Suprapubic skin (tissue), 4 donors: ENCODE results near the gene VIT. TPM values are rescaled to one million over a fixed set of nuclear protein-coding genes. Genes with fewer than 3 reads are reported as not detected.

Source experiments
- DNase-seq, 2 donors: peaks; one replicate each; pipeline ENCODE4 v3.0.0-alpha.2; 2019; ENCODE audit warnings: low spot score in 2 of 2
- H3K27ac ChIP-seq: fragments of 200-600 bp; sonication (generic); one replicate; pipeline ENCODE4 v1.5.1; 2019
- H3K27me3 ChIP-seq: fragments of 200-600 bp; sonication (generic); one replicate; pipeline ENCODE4 v1.5.1; 2019
- H3K36me3 ChIP-seq: fragments of 200-600 bp; sonication (generic); one replicate; pipeline ENCODE4 v1.5.1; 2019
- H3K4me1 ChIP-seq: fragments of 200-600 bp; sonication (generic); one replicate; pipeline ENCODE4 v1.5.1; 2019
- H3K4me3 ChIP-seq: fragments of 200-600 bp; sonication (generic); one replicate; pipeline ENCODE4 v1.5.1; 2019; ENCODE audit warnings: mild to moderate bottlenecking
- H3K9me3 ChIP-seq: fragments of 200-600 bp; sonication (generic); one replicate; pipeline ENCODE4 v1.5.1; 2019
- EP300 ChIP-seq: sonication (generic); formaldehyde crosslinking; IDR thresholded peaks from one replicate; pipeline ENCODE4 v1.6.1; 2017; ENCODE audit warnings: antibody characterized with exemption
- POLR2A ChIP-seq, 2 donors: fragments of 450-650 bp; IDR thresholded peaks; one replicate each; pipeline ENCODE4 v1.6.1; 2017; ENCODE audit warnings: antibody characterized with exemption in 2 of 2, mild to moderate bottlenecking in 2 of 2, moderate library complexity in 2 of 2
- POLR2AphosphoS5 ChIP-seq, 3 donors: sonication (generic); formaldehyde crosslinking; IDR thresholded peaks; one replicate each; pipeline ENCODE4 v1.6.1; 2017; ENCODE audit warnings: antibody characterized with exemption in 3 of 3
- WGBS: methylation state at CpG from one replicate; pipeline ENCODE4 v1.1.5; 2018; 5-methylcytosine and 5-hydroxymethylcytosine counted together
- total RNA-seq, 4 donors: library from RNA; depleted of rRNA; stranded (reverse); fragments of >200 nt; gene quantifications; one replicate each; pipeline ENCODE4 v1.1.0, GENCODE V29; 2016
- TF ChIP-seq, protein P1 (sequence below), 2 donors: fragments of 200-600 bp in 1 of 2; fragments of 450-650 bp in 1 of 2; sonication (generic) in 1 of 2; IDR thresholded peaks; one replicate each; pipeline ENCODE4 v1.5.1; 2016 to 2019; ENCODE audit warnings: antibody characterized with exemption in 2 of 2, mild to moderate bottlenecking in 1 of 2, moderate library complexity in 1 of 2

VIT gene
- total RNA-seq, 4 donors from 2014 or later, result 5.6 to 9.8 (median 9.1) TPM

DNA sequence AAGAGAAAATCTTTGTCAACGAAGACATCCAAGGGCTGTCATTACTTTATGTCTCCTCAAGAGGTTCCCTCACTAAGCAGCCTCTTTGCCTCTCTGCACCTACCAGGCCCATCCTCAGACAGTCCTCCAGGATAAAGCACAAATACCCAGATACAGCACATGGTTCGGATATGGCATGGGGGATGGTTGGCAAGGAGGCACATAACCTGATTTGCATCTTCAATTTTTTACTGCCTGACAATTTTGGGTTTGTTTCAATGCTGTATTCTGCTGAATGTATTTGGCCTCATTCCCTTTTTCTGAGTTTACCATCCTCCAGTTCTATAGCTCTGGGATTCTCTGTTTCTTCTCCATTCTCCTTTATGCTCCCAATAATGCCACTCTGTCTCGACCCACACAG lies 78.8 kb downstream of the VIT start:
- Histone ChIP-seq H3K27ac (no peak overlapping the region), H3K4me3 (no peak overlapping the region), H3K9me3 (no peaks in the 10 kb centered on the region), H3K4me1 (no peaks in the 10 kb centered on the region), H3K27me3 (no peaks in the 10 kb centered on the region), H3K36me3 (no peaks in the 10 kb centered on the region)
- DNase-seq, result no peak
- no peak for TF ChIP-seq EP300
- WGBS, result 84% methylated on average over 3 of the region's 3 CpGs

DNA sequence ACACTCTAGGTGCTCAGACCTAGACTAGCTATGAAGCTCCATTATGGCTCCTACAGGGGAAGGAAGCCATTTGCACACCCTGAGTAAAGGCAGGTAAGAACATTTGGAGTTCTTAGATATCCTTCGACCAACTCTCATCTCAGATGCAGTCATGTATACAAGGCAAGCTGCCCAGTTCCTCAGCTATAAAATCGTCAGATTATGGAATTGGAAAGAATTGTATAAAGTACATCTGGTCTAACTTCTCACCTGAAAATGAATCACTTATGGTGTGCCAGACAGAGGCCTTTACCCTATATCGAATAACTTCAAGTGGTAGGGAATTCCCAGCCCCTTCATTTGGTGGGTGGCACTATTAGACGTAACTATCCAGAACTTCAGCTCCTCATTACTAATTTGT lies 79.3 kb downstream of the VIT start:
- Histone ChIP-seq H3K36me3 (no peaks in the 10 kb centered on the region), H3K27ac (no peak overlapping the region), H3K4me1 (peaks cover 3% of the 10 kb centered on the region), H3K27me3 (no peaks in the 10 kb centered on the region), H3K4me3 (no peak overlapping the region), H3K9me3 (no peaks in the 10 kb centered on the region)
- WGBS, result 90% methylated on average over 4 of the region's 4 CpGs
- no peak for TF ChIP-seq EP300
- no peak for TF ChIP-seq POLR2A (IDR thresholded peaks at IDR 0.05)
- TF ChIP-seq POLR2AphosphoS5 (IDR thresholded peaks at IDR 0.05), result no peak
- TF ChIP-seq, protein P1, sequence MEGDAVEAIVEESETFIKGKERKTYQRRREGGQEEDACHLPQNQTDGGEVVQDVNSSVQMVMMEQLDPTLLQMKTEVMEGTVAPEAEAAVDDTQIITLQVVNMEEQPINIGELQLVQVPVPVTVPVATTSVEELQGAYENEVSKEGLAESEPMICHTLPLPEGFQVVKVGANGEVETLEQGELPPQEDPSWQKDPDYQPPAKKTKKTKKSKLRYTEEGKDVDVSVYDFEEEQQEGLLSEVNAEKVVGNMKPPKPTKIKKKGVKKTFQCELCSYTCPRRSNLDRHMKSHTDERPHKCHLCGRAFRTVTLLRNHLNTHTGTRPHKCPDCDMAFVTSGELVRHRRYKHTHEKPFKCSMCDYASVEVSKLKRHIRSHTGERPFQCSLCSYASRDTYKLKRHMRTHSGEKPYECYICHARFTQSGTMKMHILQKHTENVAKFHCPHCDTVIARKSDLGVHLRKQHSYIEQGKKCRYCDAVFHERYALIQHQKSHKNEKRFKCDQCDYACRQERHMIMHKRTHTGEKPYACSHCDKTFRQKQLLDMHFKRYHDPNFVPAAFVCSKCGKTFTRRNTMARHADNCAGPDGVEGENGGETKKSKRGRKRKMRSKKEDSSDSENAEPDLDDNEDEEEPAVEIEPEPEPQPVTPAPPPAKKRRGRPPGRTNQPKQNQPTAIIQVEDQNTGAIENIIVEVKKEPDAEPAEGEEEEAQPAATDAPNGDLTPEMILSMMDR (IDR thresholded peaks at IDR 0.05), result no peak
- no peak for DNase-seq

DNA sequence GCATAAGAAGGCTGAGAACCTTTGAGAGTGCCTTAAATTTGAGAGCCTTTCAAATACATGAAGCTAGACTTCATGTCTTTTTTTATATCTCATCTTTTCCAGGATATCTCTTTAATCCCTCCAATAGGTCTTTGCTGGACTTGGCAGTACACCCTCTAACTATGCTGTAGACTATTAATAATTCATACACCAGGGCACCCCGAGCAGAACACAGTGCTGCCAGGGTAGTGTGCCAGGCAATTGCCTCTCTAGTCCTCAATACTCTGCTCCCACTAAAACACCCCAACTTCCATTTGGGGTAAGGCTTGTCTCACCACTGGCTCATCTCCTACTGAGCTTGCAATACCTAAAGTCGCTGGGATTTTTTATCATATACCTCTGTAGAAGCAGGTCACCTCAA lies 80.8 kb downstream of the VIT start:
- H3K27ac ChIP-seq, result no peak overlapping the region
- DNase-seq, result no peak
- no peaks in the 10 kb centered on the region for H3K36me3 ChIP-seq
- TF ChIP-seq, protein P1 (IDR thresholded peaks at IDR 0.05), result no peak
- TF ChIP-seq POLR2AphosphoS5 (IDR thresholded peaks at IDR 0.05), result no peak
- no peak for TF ChIP-seq POLR2A (IDR thresholded peaks at IDR 0.05)
- TF ChIP-seq EP300, result no peak
- 74% methylated on average over 2 of the region's 2 CpGs for WGBS
- no peak overlapping the region for H3K4me3 ChIP-seq
- H3K9me3 ChIP-seq, result no peaks in the 10 kb centered on the region
- H3K4me1 ChIP-seq, result peaks cover 3% of the 10 kb centered on the region
- no peaks in the 10 kb centered on the region for H3K27me3 ChIP-seq

DNA sequence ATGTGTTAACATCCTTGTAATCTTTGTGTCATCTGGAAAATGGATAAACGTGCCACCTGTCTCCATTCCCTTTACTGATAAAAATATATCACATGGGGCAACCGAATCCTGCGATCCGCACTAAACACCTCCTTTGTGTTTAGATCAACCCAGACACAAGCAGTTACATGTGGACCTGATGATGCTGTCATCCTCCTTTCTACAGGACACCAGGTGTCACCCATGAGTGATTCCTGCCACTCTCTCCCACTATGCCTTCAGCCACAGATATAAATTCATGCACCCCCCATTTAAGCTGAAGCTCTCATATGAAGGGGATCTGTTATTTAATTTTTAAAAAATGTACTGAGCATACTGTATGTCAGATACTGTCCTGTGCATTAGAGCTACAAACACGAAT lies 81.3 kb downstream of the VIT start:
- Histone ChIP-seq H3K27me3 (no peaks in the 10 kb centered on the region), H3K9me3 (no peaks in the 10 kb centered on the region), H3K4me1 (peaks cover 8% of the 10 kb centered on the region), H3K27ac (no peak overlapping the region), H3K36me3 (no peaks in the 10 kb centered on the region), H3K4me3 (no peak overlapping the region)
- TF ChIP-seq POLR2A (IDR thresholded peaks at IDR 0.05) (no peak), POLR2AphosphoS5 (IDR thresholded peaks at IDR 0.05) (no peak), EP300 (no peak)
- TF ChIP-seq, protein P1 (IDR thresholded peaks at IDR 0.05), result no peak
- 89% methylated on average over 5 of the region's 5 CpGs for WGBS
- DNase-seq, result no peak

DNA sequence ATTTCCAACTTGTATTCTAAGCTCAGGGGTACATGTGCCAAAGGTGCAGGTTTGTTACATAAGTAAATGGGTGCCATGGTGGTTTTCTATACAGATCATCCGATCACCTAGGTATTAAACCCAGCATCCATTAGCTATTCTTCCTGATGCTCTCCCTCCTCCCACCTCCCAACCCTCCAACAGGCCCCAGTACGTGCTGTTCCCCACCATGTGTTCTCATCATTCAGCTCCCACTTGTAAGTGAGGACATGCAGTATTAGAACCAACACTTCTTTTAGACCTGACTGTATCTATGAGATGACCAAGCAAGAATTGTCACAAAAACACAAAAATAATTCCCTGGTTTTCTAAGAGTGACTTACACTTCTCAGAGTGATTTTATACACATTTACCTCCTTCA lies 83.0 kb downstream of the VIT start:
- H3K36me3 ChIP-seq, result no peaks in the 10 kb centered on the region
- no peak overlapping the region for H3K27ac ChIP-seq
- no peaks in the 10 kb centered on the region for H3K27me3 ChIP-seq
- H3K4me3 ChIP-seq, result no peak overlapping the region
- 87% methylated on average over 2 of the region's 2 CpGs for WGBS
- no peak for DNase-seq
- H3K9me3 ChIP-seq, result no peaks in the 10 kb centered on the region
- no peak for TF ChIP-seq POLR2AphosphoS5 (IDR thresholded peaks at IDR 0.05)
- TF ChIP-seq POLR2A (IDR thresholded peaks at IDR 0.05), result no peak
- TF ChIP-seq EP300, result no peak
- TF ChIP-seq, protein P1 (IDR thresholded peaks at IDR 0.05), result no peak
- H3K4me1 ChIP-seq, result peaks cover 9% of the 10 kb centered on the region

DNA sequence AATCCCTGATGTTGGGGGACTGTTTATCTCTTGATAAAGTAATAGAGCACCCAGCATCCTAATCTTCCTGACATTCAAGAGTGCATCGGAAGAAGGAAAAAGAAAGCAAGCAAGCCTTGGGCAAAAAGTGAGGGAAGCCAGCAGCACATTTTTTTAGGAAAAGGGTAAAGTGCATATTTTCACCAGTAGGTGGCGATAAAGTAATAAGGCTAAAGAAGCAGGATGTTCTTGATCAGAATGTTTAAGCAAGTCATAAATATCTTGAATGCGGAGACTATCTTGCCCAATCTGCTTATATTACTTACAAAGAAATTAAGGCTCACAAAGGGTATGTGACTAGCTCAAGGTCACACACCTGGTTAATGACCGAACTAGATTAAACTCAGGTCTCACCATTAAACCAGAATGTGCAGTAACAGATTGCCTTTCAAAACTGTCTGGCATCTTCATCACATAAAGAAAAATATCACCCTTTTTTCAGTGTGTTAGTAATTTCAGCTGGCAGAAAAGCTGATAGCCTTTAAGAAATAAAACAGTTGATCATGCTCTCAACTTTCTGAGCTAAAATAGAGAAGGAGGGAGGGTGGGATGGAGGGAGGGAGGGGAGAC lies 83.8 kb downstream of the VIT start:
- TF ChIP-seq EP300 (no peak), POLR2AphosphoS5 (IDR thresholded peaks at IDR 0.05) (no peak)
- TF ChIP-seq, protein P1 (IDR thresholded peaks at IDR 0.05), result peak in 1 of 2 donors; percentile 72
- H3K4me3 ChIP-seq, result no peak overlapping the region
- WGBS, result under 1% methylated on average over 4 of the region's 4 CpGs
- DNase-seq, result no peak
- H3K27me3 ChIP-seq, result no peaks in the 10 kb centered on the region
- peaks cover 9% of the 10 kb centered on the region for H3K4me1 ChIP-seq
- no peaks in the 10 kb centered on the region for H3K9me3 ChIP-seq
- no peak overlapping the region for H3K27ac ChIP-seq
- no peaks in the 10 kb centered on the region for H3K36me3 ChIP-seq
